HG02763 (cell line): ENCODE results near the gene EAF1.
"Not testable (repeated sequence)": the region's sequence is repeated elsewhere in the genome, so short reads cannot be mapped to it uniquely, and the experiment has no call there.

Experiments used
- ATAC-seq: cut with Tn5 transposase; IDR thresholded peaks from one replicate; pipeline ENCODE4 v1.9.1; 2021; ENCODE audit warnings: mild to moderate bottlenecking, moderate library complexity; ENCODE audit not compliant: unreplicated experiment

The EAF1 gene

DNA sequence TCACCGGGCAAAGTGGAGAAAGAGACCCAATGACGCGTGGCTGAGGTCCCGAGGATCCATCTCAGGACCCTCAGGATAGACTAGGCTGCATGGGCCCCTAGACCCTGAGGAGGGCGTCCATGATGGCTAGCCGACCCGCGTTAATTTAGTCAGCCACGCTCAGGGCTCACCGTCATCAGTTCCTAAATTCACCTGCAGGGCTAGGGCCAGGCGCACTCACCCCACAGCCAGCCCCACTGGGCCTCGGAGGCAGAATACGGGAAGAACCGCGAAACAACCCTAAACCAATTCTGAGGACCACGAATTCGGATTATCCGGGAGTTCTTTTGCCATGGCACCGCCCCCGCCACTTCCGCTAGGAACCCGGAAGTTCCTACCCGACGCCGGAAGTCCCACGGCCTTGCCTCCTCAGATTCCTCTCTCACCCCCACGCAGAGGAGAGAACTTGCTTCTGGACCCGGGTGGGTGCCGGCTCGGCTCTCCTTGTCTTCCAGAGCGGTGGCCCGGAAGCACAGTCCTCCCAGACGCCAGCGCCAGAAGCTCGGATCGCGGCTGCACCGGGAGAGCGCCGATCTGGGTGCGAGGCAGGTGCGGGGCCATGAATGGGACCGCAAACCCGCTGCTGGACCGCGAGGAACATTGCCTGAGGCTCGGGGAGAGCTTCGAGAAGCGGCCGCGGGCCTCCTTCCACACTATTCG lies at the start of gene EAF1, which contains the start of gene METTL6:
EAF1 (plus strand) TSS at position 417 of the 699 bp plus-strand sequence; CDS start at position 599, 182 bp downstream.
METTL6 (minus strand) TSS at position 363 of the 699 bp plus-strand sequence. CDS start 1,033 bp downstream, outside the sequence.
- peak; percentile 84 for ATAC-seq

DNA sequence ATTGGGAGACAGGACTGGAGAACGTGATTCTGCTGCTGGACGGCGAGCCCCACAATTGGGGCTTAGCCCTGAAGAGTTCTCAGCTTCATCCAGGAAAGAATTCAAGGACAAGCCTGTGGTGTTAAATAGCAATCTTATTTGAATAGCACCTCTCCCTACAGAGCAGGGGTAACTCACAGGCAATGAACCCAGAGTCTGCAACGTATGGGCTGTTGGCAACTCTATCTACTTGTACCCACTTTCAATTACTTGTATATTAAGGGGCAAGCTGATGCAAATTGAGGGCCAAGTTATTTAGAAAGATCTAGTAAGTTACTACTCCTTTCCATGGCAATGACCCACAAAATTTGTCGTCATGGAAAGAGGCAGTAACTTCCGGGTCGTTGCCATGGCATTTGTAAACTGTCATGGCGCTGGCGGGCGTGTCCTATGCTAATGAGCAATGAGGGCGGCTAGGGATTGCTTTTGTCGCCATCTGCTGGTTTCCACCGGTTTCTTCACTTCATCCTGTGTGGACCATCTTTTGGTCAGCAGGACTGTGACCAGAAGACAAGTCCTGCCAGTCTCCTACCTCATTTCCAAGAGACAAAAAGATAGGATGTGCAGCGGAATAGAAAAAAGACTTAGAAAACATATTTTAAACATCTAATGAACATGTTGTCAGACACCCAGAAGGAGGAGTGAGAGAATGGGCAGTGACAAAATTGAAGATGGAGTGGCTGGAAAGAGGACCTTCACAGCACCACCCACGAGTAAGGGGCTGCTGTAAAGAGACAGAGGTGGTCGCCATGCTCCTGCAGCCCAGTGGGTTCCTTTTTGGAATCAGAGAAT lies 49.2 kb upstream of the EAF1 start:
- ATAC-seq = peak; percentile 72

DNA sequence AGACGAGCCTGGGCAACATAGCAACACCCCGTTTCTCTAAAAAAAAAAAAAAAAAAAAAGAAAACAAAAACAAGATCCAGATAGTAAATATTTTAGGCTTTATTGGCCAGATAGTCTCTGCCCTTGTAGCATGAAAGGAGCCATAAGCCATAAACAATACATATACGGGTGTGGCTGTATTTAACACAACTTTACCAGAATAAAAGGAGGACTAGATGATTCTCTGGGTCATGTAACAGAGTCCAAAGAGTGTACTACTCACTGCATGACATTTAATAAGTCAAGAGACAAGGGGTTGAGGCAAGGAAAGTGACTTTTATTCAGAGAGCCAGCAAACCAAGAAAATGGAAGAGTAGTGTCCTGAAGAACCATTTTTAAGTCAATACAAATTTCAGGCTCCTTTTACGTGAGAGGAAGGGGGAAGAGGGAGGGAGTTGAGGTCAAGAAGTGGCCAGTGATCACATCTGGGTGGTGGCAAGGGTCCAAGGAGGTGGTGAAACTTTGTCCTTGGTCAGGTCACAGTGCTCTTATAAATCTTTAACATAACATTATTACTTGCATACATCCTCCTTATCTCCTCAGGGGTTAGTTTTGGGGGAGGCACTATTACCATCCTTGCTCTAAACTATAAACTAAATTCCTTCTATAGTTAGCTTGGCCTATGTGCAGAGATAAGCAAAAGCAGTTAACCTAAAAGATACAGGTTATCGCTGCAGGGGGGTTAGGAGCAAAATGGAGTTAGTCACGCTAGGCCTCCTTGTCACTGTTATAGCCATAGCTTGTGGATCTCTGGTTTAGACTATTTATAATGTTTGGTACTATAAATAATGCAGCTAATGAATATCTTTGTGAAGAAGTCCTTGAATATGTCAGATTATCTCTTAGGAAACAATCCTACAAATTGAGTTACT lies 46.2 kb upstream of the EAF1 start:
- ATAC-seq = no peak

DNA sequence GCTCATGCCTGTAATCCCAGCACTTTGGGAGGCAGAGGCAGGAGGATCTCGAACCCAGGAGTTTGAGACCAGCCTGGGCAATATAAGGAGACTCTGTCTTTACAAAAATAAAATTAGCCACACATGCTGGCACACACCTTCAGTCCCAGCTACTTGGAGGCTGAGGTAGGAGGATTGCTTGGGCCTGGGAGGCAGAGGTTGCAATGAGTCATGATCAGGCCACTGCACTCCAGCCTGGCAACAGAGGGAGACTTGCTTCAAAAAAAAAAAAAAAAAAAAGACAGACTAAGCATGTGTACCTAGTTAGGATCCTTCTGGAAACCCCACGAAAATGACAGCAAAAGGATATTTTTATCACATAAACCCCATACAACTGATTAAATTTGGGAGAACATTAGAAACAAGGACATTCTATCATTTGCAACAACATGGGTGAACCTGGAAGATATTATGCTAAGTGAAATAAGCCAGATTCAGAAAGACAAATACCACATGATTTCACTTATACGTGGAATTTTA lies 44.9 kb upstream of the EAF1 start:
- ATAC-seq = no peak

DNA sequence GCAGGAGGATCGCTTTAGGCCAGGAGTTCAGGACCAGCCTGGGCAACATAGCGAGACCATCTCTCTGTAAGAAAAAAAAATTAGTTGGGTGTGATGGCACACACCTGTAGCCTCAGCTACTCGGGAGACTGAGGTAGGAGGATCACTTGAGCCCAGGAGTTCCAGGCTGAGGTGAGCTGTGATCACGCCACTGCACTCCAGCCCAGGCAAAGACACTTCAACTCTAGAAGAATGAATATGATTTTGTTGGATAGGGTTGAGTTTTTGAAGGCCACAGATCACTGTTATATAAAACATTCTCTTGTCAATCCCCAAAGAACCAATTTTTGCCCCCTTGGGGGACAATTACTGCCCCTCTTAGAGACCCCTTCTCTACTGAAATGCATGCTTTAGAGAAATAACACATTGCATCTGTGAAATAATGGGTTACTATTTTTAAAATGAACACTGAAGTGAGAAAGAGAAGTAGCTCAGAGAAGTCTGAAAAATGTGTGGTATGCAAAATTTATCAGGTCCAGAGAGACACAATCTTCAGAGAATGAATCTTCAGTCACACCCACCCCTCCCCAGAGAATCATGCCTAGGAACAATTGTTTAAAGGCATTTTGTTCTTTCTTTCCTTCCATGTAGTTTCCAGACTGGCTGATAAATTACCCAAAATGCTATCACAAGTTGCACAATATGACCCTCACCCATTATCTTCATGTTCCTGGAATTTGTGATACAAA lies 42.7 kb upstream of the EAF1 start:
- peak; percentile 79 for ATAC-seq

DNA sequence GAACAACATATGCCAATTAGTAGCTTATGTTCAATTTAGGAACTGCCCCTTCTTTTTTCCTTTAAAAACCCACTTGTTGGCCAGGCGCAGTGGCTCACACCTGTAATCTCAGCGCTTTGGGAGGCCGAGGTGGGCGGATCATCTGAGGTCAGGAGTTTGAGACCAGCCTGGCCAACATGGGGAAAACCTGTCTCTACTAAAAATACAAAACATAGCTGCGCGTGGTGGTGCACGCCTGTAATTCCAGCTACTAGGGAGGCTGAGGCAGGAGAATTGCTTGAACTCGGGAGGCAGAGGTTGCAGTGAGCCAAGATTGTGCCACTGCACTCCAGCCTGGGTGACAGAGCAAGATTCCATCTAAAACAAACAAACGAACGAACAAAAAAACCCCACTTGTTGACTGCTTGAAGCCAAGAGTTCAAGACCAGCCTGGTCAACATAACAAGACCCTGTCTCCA lies 42.1 kb upstream of the EAF1 start:
- not testable (repeated sequence) for ATAC-seq

DNA sequence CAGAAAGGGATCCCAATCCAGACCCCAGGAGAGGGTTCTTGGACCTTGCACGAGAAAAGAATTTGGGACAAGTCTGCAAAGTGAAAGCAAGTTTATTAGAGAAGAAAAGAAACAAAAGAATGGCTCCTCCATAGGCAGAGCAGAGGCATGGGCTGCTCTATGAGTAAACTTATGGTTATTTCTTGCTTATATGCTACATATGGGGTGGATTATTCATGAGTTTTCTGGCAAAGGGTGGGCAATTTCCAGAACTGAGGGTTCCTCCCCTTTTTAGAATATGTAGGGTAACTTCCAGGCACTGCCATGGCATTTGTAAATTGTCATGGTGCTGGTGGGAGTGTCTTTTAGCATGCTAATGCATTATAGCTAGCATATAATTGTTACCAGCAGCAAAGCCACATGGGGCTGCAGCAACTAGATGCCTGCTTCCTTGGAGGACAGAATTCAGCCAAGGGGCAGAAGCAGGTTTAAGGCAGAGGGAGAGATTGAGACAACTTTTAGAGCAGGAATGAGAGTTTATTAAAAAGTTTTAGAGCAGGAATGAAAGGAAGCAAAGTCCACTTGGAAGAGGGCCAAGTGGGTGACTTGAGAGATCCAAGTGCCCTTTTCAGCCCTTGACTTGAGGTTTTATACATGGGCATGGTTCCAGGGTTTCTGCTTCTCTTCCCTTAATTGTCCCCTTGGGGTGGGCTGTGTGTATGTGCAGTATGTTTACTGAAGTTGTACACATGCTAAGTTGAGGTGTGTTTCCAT lies 41.3 kb upstream of the EAF1 start:
- no peak for ATAC-seq

DNA sequence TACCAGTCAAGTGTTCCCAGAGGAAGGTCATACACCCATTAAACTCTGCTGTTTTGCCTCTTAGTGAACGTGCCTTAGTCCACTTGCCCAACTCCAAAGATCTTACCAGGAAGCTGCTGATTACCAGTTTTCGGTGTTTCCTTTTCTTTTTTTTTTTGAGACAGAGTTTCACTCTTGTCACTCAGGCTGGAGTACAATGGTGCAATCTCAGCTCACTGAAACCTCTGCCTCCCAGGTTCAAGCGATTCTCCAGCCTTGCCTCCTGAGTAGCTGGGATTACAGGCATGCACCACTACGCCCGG lies 40.8 kb upstream of the EAF1 start:
- ATAC-seq = not testable (repeated sequence)

DNA sequence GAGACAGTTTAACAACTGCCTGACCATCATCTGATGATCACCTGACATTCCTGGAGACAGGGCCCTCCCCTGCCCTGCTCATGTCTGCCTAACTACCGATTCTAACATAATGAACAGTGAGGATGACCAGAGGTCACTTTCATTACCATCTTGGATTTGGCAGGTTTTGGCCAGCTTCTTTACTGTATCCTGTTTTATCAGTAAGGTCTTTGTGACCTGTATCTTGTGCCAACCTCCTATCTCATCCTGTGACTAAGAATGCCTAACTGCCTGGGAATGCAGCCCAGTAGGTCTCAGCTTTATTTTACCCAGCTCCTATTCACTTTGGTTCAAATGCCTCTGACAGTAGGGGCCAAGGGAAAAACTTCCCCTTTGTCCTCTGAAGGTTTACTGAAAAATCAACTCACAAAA lies 40.2 kb upstream of the EAF1 start:
- ATAC-seq = no peak

DNA sequence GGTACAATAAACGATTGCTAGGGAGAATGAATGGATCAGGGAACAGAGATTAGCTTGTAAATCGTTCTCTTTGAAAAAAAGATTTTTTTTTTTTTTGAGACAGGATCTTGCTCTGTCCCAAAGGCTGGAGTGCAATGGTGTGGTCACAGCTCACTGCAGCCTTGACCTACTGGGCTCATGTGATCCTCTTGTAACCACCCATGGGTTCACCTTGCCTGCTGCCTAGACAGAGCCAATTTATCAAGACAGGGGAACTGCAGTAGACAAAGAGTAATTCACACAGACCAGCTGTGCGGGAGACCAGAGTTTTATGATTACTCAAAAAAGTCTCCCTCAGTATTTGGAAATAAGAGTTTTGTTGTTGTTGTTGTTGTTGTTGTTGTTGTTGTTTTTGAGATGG lies 39.7 kb upstream of the EAF1 start:
- ATAC-seq = no peak

DNA sequence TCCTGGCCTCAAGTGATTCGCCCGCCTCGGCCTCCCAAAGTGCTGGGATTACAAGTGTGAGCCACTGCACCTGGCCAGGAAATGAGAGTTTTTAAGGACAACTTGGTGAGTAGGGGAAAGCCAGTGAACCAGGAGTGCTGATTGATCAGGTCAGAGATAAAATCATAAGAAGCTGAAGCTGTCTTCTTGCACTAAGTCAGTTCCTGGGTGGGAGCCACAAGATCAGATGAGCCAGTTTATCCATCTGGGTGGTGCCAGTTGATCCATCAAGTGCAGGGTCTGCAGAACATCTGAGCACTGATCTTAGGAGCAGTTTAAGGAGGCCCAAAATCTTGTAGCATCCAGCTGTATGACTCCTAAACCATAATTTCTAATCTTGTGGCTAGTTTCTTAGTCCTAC lies 39.1 kb upstream of the EAF1 start:
- ATAC-seq = not testable (repeated sequence)

DNA sequence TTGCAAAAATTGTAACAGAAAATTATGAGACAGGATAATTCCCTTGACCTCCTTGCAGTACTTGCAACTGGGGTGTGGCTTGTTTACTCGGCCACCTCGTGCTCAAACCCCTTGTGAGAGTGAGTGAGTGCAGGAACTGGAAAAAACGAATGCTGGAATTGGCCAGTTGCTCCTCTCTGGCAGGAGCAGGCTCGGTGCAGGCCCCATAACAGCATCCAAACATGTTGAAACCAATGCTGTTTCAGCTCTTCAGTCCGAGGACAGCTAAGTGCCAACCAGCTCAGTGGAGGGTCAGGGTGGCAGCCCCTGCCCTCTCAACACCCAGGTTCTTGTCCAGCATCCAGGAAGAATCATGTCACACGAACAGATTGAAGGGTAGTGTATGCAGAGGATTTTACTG lies 36.9 kb upstream of the EAF1 start:
- no peak for ATAC-seq

DNA sequence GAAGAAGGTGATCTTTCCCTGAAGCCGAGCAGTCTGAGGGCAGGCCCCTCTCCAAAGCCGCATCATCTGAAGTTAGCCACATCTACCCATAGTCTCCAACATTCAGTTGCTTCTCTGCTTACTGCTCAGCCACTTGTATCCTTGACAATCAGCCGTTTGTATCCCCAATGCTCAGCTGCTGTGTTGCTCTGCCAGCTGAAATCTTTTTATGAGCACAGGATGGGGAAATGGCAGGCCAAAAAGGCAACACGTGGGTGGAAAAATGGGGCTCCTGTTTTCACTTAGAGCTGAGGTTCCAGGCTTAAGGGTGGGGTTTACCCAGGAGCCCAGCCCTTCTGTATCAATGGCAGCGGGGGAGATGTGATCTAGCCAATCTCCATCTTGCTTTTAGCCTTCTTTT lies 36.4 kb upstream of the EAF1 start:
- no peak for ATAC-seq

DNA sequence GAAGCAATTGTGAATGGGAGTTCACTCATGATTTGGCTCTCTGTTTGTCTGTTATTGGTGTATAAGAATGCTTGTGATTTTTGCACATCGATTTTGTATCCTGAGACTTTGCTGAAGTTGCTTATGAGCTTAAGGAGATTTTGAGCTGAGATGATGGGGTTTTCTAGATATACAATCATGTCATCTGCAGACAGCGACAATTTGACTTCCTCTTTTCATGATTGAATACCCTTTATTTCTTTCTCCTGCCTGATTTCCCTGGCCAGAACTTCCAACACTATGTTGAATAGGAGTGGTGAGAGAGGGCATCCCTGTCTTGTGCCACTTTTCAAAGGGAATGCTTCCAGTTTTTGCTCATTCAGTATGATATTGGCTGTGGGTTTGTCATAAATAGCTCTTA lies 34.1 kb upstream of the EAF1 start:
- ATAC-seq = not testable (repeated sequence)

DNA sequence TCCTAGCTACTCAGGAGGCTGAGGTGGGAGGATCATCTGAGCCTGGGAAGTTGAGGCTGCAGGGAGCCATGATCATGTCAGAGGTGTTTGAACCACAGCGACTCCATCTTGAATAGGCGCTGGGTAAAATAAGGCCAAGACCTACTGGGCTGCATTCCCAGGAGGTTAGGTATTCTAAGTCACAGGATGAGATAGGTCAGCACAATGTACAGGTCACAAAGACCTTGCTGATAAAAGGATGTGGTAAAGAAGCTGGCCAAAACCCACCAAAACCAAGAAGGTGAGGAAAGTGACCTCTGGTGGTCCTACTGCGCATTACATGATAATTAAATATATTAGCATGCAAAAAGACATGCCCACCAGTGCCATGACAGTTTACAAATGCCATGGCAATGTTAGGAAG lies 28.7 kb upstream of the EAF1 start:
- not testable (repeated sequence) for ATAC-seq

DNA sequence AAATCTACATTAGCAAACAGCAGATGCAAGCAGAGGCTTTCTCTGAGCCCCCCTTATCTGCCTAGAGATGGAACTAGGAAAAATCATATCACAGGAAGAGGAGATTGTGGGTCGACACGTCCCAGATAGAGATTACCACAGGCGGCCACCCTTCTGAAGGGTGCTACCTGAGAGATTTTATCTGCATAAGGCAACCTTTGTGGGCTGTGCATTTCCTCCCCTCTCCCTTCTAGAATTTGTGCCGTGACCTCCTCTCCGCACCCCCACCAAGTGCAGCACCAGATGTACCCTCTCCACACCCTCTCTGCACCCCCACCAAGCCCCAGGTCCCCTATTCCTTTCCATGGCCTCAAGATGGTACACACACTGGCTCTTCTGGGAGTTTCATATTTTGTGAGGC lies 27.4 kb upstream of the EAF1 start:
- ATAC-seq = no peak

DNA sequence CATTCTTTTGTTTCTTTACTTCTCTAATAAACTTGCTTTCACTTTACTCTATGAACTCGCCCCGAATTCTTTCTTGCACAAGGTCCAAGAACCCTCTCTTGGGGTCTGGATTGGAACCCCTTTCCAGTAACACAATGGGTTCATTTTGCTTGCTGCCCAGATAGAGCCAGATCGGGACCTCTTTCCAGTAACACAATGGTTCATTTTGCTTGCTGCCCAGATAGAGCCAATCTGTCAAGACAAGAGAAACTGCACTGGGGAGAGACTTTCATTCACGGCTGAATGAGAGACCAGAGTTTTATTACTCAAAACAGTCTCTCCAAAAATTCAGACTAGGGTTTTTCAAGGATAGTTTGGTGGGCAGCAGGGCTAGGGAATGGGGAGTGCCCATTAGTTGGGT lies 25.5 kb upstream of the EAF1 start:
- ATAC-seq = no peak

DNA sequence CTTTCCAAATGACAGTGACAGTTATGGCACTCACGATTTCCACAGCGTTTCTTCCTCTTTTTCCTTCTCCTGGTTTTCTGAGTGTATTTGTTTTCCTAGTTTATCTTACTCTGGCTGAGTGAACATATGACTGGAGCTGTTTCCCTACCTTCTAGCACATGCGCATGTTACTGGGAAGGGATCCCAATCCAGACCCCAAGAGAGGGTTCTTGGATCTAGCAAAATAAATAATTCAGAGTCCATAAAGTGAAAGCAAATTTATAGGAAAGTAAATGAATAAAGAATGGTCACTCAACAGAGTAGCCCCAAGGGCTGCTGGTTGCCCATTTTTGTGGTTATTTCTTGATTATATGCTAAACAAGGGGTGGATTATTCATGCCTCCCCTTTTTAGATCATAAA lies 23.9 kb upstream of the EAF1 start:
- ATAC-seq = no peak

DNA sequence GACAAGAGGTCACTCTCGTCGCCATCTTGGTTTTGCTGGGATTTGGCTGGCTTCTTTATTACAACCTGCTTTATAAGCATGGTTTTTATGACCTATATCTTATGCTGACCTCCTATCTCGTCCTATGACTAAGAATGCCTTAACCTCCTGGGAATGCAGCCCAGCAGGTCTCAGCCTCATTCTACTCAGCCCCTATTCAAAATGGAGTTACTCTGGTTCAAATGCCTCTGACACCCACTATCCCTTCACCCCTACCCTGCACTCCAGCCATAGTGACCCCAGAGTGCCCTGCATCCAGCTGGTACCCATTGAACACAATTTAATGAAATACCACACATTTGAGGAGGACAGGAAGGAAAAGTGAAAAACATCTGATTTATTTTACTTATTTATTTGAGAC lies 23.4 kb upstream of the EAF1 start:
- ATAC-seq = no peak

DNA sequence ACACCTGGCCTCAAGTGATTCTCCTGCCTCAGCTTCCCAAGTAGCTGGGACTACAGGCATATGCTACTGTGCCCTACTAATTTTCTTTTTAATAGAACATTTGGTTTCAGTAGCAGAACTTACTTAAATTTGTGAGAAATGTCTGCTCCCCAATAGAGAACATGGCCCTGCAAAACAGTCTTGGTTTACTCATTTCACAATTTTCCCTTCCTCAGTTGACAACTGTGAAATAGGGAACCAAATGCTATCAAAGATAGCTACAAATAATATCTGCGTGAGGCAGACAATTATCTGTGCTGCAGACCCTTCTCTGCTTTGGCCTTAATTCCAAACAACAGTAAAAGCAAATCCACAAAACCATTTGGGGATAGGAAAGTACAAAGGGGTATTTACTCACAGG lies 22.6 kb upstream of the EAF1 start:
- ATAC-seq = no peak
